ENCODE results near the gene HOOK1.

Gene HOOK1

GRCh38 chr1:59814901-59815825 is at the start of gene HOOK1:
Gene HOOK1, plus strand, starts transcription at chr1:59814949. Its CDS starts 169 bp downstream, at chr1:59815118.
- no peak for DNase-seq

GRCh38 chr1:59765011-59765730 is 49.6 kb upstream of the HOOK1 start:
- DNase-seq: no peak

- DNase-seq: peak; percentile 23
Measured at GRCh38 chr1:59766227-59766855, 48.4 kb upstream of the HOOK1 start.

- peak; percentile 59 for DNase-seq
Measured at GRCh38 chr1:59767119-59767518, 47.6 kb upstream of the HOOK1 start.

GRCh38 chr1:59768792-59769735 is 45.7 kb upstream of the HOOK1 start:
- no peak for DNase-seq

- DNase-seq: no peak
Measured at GRCh38 chr1:59769736-59770095, 45.0 kb upstream of the HOOK1 start.

GRCh38 chr1:59771361-59771760 is 43.4 kb upstream of the HOOK1 start:
- no peak for DNase-seq

GRCh38 chr1:59775480-59775879 is 39.3 kb upstream of the HOOK1 start:
- DNase-seq: no peak

GRCh38 chr1:59776960-59777852 is 37.5 kb upstream of the HOOK1 start:
- DNase-seq: peak; percentile 77

- DNase-seq: no peak
Measured at GRCh38 chr1:59779949-59780348, 34.8 kb upstream of the HOOK1 start.

GRCh38 chr1:59788825-59789224 is 25.9 kb upstream of the HOOK1 start:
- no peak for DNase-seq

GRCh38 chr1:59798600-59798999 is 16.1 kb upstream of the HOOK1 start:
- DNase-seq: no peak

- DNase-seq: no peak
Measured at GRCh38 chr1:59803458-59804038, 11.2 kb upstream of the HOOK1 start.

GRCh38 chr1:59804301-59804700 is 10.4 kb upstream of the HOOK1 start:
- DNase-seq: no peak

- DNase-seq: no peak
Measured at GRCh38 chr1:59805554-59805953, 9.2 kb upstream of the HOOK1 start.

- no peak for DNase-seq
Measured at GRCh38 chr1:59814180-59814900, 409 bp upstream of the HOOK1 start.

GRCh38 chr1:59815892-59816291 is 1.1 kb downstream of the HOOK1 start:
- no peak for DNase-seq

- DNase-seq: no peak
Measured at GRCh38 chr1:59816318-59816878, 1.6 kb downstream of the HOOK1 start.

- DNase-seq: no peak
Measured at GRCh38 chr1:59819566-59820438, 5.1 kb downstream of the HOOK1 start.
